ENCODE measurements around the gene SERPINB1.

DNA sequence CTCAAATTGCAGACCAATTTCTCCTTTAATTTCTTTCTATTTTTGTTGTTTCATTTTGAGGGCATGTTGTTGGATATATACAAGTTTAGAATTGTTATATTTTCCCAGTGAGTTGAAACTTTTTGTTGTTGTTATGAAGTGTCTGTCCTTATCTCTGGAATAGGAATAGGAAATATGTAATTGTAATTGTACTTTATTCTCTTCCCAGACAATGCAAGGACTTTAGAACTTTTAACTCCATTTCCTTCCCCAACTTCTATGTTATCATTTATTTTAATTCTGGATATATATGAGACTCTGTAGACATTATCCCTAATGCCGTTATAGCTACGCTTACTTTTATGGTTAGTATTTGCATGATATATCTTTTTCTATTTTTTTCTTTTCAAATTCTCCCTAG is 12.4 kb downstream of the SERPINB1 start:
- TF ChIP-seq POLR2A (IDR thresholded peaks at IDR 0.05): no peak
- TF ChIP-seq, protein P1, sequence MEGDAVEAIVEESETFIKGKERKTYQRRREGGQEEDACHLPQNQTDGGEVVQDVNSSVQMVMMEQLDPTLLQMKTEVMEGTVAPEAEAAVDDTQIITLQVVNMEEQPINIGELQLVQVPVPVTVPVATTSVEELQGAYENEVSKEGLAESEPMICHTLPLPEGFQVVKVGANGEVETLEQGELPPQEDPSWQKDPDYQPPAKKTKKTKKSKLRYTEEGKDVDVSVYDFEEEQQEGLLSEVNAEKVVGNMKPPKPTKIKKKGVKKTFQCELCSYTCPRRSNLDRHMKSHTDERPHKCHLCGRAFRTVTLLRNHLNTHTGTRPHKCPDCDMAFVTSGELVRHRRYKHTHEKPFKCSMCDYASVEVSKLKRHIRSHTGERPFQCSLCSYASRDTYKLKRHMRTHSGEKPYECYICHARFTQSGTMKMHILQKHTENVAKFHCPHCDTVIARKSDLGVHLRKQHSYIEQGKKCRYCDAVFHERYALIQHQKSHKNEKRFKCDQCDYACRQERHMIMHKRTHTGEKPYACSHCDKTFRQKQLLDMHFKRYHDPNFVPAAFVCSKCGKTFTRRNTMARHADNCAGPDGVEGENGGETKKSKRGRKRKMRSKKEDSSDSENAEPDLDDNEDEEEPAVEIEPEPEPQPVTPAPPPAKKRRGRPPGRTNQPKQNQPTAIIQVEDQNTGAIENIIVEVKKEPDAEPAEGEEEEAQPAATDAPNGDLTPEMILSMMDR (IDR thresholded peaks at IDR 0.05): no peak
